KBM-7 (cell line): ENCODE data around the gene BRSK1.

Experiments
- DNase-seq: peaks from one replicate; pipeline ENCODE4 v3.0.0-alpha.2; 2015
- in situ Hi-C: fragments of 300-500 bp; cut with MboI; formaldehyde crosslinking; loops from 2 replicates; pipeline ENCODE4 v1.14.3; 2020; ENCODE audit warnings: low sequenced_read_pairs, low pct_unique_long_range_greater_than_20kb, mixed read lengths

The BRSK1 gene

GRCh38 chr19:55269299-55269698 is 14.5 kb upstream of the BRSK1 start:
- in situ Hi-C loops = no loop called here
- no peak for DNase-seq

GRCh38 chr19:55270172-55270942 is 13.4 kb upstream of the BRSK1 start:
- no peak for DNase-seq

GRCh38 chr19:55272142-55272541 is 11.7 kb upstream of the BRSK1 start:
- DNase-seq = no peak
- in situ Hi-C loops = no loop called here

More at GRCh38 chr19:55270172-55270942, 13.4 kb upstream of the BRSK1 start:
- in situ Hi-C loops = no loop called here

DNA sequence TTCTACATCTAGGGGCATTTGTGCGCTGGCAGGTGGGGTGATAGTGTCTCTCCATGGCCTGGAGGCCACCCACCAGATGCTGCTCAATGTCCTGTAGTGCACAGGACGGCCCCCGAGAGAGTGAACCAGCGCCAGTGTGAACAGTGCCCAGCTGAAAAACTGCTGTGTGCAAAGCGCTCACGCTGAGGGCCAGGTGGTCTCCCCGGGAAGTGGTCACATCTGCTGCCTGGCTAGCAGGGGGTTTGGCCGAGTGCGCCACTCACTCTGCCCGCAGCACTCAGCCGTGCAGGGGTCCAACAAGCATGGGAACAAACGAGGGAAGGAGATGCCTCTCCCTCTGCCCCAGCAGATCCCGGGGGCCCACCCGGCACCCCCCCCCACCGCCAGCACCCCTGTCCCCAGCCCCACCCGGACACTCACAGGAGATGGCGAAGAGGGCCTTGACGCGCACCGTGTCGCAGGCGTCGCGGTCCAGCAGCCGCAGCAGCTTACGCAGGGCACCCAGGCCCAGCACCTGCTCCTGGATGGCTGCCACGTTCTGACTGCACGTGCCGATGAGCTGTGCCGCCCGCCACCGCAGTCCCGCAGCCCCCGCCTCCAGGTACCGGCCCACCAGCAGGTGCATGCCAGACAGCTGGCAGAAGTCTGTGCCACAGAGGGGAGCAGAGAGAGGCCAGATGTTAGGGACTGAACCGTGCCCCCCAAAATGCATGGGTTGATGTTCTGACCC is 9.7 kb upstream of the BRSK1 start:
- DNase-seq = no peak
- in situ Hi-C loops = no loop called here

DNA sequence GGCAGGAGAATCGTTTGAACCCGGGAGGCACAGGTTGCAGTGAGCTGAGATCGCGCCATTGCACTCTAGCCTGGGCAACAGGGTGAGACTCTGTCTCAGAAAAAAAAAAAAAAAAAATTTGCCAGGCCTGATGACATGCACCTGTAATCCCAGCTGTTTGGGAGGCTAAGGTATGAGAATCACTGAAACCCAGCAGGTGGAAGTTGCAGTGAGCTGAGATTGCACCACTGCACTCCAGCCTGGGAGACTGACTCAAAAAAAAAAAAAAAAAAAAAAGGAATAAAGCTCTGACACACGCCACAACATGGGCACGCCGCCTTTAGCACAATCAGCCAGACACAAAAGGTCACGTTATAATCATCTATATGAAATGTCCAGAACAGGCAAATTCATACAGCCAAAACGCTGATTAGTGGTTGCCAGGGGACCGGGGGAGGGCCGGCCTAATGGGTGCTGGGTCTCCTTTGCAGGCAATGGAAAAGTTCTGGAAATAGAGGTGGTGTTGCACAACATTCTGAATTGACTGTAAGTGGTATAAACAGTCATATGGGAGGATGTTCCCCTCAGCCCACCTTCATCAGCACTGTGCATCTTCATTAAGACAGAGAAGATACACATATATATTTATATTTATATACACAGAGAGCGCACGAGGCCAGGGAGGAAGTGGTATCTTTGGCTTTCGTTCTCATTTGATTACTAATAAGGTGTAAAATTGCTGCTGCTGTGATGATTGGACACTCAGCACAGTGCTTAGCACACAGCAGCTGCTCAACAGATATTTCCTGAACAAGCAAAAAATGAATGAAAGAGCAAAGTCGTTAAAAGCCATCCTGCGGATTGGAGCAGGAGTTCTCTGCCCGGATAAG is 7.7 kb upstream of the BRSK1 start:
- in situ Hi-C loops = no loop called here
- no peak for DNase-seq

- in situ Hi-C loops = no loop called here
- no peak for DNase-seq
Measured at GRCh38 chr19:55276720-55277430, 6.9 kb upstream of the BRSK1 start.

GRCh38 chr19:55277494-55277893 is 6.3 kb upstream of the BRSK1 start:
- DNase-seq = no peak
- in situ Hi-C loops = no loop called here

DNA sequence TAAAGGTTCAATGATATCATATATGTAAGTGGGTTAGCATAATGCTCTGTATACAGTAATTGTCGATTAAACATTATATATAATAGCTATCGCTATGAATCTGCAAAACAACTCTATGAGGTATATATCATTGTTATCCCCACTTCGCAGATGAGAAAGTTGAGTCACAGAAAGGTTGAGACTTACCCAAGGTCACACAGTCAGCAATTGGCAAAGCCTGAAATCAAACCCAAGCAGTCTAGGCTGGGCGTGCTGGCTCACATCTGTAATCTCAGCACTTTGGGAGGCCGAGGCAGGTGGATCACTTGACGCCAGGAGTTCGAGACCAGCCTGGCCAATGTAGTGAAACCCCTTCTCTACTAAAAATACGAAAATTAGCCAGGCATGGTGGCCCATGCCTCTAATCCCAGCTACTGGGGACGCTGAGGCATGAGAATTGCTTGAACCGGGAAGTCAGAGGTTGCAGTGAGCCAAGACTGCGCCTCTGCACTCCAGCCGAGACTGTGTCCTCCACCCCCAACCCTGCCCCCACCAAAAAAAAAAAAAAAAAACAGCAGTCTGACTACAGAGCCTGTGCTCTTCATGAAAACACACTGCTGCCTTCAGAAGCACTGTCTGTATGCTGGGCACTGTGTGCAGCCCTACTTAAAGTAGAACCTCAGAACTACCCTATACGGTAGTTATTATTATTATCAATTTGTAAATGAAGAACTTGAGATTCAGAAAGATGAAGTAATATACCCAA is 5.2 kb upstream of the BRSK1 start:
- DNase-seq = no peak
- in situ Hi-C loops = no loop called here

DNA sequence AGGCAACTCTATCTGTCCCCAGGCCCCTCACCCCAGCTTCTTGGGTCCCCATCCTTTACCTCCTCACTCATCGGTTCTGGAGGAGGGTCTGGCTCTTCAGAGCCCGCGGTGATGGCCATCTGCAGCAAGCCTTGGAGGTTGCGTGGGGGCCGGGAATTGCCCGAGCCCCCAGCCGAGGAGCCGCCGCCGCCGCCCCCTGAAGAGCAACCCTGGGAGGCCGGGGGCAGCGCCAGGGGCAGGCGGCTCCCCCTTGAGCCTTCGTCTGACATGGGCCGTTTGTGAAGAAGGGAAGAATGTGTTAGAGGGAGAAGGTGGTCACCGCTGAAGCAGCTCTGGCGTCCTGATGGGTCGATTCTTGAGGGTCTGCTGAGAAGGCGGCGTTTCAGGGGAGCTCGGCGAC is 4.5 kb upstream of the BRSK1 start:
- in situ Hi-C loops = no loop called here
- no peak for DNase-seq

GRCh38 chr19:55279770-55280643 is 3.8 kb upstream of the BRSK1 start, which contains the start of gene HSPBP1:
HSPBP1 (minus strand) TSS chr19:55280110; CDS start chr19:55279608, 502 bp downstream.
- in situ Hi-C loops = no loop called here

DNA sequence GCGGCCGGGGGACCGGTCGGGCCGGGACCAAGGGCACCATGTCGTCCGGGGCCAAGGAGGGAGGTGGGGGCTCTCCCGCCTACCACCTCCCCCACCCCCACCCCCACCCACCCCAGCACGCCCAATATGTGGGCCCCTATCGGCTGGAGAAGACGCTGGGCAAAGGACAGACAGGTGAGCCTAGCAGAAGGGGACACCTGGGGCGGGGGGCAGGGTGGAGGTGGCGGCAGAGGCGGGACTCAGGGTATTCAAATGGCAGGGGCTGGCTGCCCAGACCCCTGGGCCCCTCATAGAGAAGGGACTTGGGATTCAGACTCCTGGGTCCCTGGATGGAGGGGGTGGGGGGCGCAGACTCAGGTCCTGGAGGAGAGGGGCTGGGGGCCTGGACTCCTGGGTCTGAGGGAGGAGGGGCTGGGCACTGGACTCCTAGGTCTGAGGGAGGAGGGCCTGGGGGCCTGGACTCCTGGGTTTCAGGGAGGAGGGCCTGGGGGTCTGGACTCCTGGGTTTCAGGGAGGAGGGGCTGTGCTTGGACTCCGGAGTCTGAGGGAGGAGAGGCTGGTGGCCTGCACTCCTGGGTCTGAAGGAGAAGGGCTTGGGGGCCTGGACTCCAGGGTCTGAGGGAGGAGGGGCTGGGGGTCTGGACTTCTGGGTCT is 735 bp downstream of the BRSK1 start:
- in situ Hi-C loops = no loop called here
- DNase-seq = no peak

More at GRCh38 chr19:55279770-55280643, 3.8 kb upstream of the BRSK1 start, which contains the start of gene HSPBP1:
- peak; percentile 97 for DNase-seq

- in situ Hi-C loops = no loop called here
- no peak for DNase-seq
Measured at GRCh38 chr19:55285229-55285890, 1.6 kb downstream of the BRSK1 start.

- DNase-seq = no peak
- in situ Hi-C loops = no loop called here
Measured at GRCh38 chr19:55287361-55288079, 3.7 kb downstream of the BRSK1 start.

DNA sequence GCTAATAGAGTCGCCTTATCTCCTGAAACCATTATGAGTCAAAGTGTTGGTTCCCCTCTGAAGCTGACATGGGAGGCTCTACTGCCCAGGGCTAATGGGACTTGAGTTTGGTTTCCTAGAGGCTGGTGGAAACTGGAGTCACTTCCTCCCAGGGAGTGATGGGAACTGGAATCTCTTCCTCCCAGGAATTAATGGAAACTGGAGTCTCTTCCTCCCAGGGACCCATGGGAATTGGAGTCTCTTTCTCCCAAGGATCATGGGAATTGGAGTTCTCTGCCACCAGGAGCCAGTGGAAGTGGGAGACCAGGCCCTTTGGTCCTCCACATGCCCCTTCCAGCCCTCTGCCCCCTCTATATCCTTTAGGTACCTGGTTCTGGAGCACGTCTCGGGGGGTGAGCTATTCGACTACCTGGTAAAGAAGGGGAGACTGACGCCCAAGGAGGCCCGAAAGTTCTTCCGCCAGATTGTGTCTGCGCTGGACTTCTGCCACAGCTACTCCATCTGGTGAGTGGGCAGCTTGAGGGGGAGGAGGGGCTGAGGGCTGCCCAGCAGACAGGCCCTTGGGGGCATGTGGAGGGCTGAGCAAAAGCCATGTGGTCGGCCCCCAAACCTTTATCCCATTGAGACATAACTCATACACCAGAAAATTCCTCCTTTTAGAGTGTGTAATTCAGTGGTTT is 5.5 kb downstream of the BRSK1 start:
- DNase-seq = no peak

DNA sequence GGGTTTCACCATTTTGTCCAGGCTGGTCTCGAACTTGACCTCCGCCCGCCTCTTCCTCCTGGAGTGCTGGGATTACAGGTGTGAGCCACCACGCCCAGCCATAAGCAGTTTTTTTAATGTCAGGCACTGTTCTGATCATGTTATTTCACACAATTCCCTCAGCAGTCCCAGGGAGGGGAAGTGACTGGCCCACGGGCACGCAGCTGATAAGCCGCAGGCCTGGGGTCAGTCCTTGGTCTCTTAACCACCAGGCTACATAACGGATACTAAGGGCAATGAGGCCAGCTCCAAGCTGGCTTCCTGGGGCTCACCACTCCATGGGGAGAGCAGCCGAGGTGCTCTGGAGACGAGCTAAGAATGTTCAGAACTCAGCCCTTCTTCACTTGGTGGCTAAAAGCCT is 13.5 kb downstream of the BRSK1 start:
- no peak for DNase-seq
- in situ Hi-C loops = no loop called here

More for the DNA sequence above, 5.5 kb downstream of the BRSK1 start:
- in situ Hi-C loops = no loop called here
